Suprapubic skin (tissue), 4 donors: Measurements from ENCODE around the gene PNLIPRP1.

Source experiments
- EP300 ChIP-seq: sonication (generic); formaldehyde crosslinking; IDR thresholded peaks from one replicate; pipeline ENCODE4 v1.6.1; 2017; ENCODE audit warnings: antibody characterized with exemption
- POLR2AphosphoS5 ChIP-seq, 3 donors: sonication (generic); formaldehyde crosslinking; IDR thresholded peaks; one replicate each; pipeline ENCODE4 v1.6.1; 2017; ENCODE audit warnings: antibody characterized with exemption in 3 of 3
- TF ChIP-seq, protein P1 (sequence below), 2 donors: fragments of 200-600 bp in 1 of 2; fragments of 450-650 bp in 1 of 2; sonication (generic) in 1 of 2; IDR thresholded peaks; one replicate each; pipeline ENCODE4 v1.5.1; 2016 to 2019; ENCODE audit warnings: antibody characterized with exemption in 2 of 2, mild to moderate bottlenecking in 1 of 2, moderate library complexity in 1 of 2

GRCh38 chr10:116610443-116611152 lies 19.8 kb downstream of the PNLIPRP1 start:
- TF ChIP-seq POLR2AphosphoS5 (IDR thresholded peaks at IDR 0.05) (no peak), EP300 (no peak)
- TF ChIP-seq, protein P1, sequence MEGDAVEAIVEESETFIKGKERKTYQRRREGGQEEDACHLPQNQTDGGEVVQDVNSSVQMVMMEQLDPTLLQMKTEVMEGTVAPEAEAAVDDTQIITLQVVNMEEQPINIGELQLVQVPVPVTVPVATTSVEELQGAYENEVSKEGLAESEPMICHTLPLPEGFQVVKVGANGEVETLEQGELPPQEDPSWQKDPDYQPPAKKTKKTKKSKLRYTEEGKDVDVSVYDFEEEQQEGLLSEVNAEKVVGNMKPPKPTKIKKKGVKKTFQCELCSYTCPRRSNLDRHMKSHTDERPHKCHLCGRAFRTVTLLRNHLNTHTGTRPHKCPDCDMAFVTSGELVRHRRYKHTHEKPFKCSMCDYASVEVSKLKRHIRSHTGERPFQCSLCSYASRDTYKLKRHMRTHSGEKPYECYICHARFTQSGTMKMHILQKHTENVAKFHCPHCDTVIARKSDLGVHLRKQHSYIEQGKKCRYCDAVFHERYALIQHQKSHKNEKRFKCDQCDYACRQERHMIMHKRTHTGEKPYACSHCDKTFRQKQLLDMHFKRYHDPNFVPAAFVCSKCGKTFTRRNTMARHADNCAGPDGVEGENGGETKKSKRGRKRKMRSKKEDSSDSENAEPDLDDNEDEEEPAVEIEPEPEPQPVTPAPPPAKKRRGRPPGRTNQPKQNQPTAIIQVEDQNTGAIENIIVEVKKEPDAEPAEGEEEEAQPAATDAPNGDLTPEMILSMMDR (IDR thresholded peaks at IDR 0.05) = no peak
